ENCODE data around the gene SH3D19. TPM values are rescaled to one million over a fixed set of nuclear protein-coding genes. Genes with fewer than 3 reads are reported as not detected.

The SH3D19 gene
- total and polyA plus RNA-seq, 7 donors = 31.4 to 195 (median 105) TPM

GRCh38 chr4:151095142-151095541 is 230.3 kb downstream of the SH3D19 start:
- intact Hi-C loops (cut with DNase I) = loop anchor here (5.0 kb wide), 2 partner anchors 667 to 1682 kb away; partner anchors contain the start of genes ARFIP1, GATB and TIGD4
- DNase-seq = no peak
- H3K27ac ChIP-seq = no peak overlapping the region
- no peaks in the 10 kb centered on the region for H3K27me3 ChIP-seq
- 96 to 97% methylated on average over 3 of the region's 3 CpGs for WGBS, 2 donors
- H3K9me3 ChIP-seq = no peaks in the 10 kb centered on the region
- H3K4me1 ChIP-seq = peaks cover 0 to 10% (median 3%) of the 10 kb centered on the region in 4 donors
- no peak overlapping the region for H3K4me3 ChIP-seq
- no peaks in the 10 kb centered on the region for H3K36me3 ChIP-seq
- TF ChIP-seq POLR2AphosphoS5 (IDR thresholded peaks at IDR 0.05) = no peak
- no peak for TF ChIP-seq CTCF (IDR thresholded peaks at IDR 0.05)
- no peak for TF ChIP-seq POLR2A (IDR thresholded peaks at IDR 0.05)
- TF ChIP-seq EP300 (IDR thresholded peaks at IDR 0.05) = no peak

- Histone ChIP-seq H3K27me3 (no peaks in the 10 kb centered on the region), H3K36me3 (no peaks in the 10 kb centered on the region), H3K27ac (no peak overlapping the region), H3K4me3 (no peak overlapping the region), H3K9me3 (no peaks in the 10 kb centered on the region), H3K4me1 (peaks cover 0 to 8% (median 2%) of the 10 kb centered on the region in 4 donors)
- intact Hi-C loops (cut with DNase I) = no loop called here
- WGBS, 2 donors = 91 to 94% methylated on average over 2 of the region's 2 CpGs
- DNase-seq = no peak
- TF ChIP-seq POLR2A (IDR thresholded peaks at IDR 0.05) (no peak), CTCF (IDR thresholded peaks at IDR 0.05) (no peak), POLR2AphosphoS5 (IDR thresholded peaks at IDR 0.05) (no peak), EP300 (IDR thresholded peaks at IDR 0.05) (no peak)
Measured at GRCh38 chr4:151094290-151094751, 231.1 kb downstream of the SH3D19 start.

DNA sequence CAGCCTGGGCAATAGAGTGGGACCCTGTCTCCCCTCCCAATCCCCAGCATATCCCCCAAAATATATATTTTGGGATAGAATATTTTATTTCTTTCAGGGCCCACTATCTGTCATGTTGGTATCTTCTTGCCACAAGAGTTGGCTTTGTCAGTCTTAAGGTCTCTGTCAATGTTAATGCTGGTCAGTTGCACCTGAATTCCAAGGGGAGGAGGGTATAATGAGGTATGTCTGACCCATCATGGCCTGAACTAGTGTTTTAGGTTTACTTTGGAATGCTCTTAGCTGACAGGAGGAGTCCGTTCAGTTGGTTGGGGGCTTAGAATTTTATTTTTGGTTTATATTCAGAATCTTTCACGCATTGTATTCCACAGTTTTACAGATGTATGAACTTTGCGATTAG is 232.2 kb downstream of the SH3D19 start:
- intact Hi-C loops (cut with DNase I) = no loop called here
- Histone ChIP-seq H3K4me3 (no peak overlapping the region), H3K9me3 (no peaks in the 10 kb centered on the region), H3K36me3 (no peaks in the 10 kb centered on the region), H3K4me1 (no peaks in the 10 kb centered on the region), H3K27me3 (no peaks in the 10 kb centered on the region), H3K27ac (no peak overlapping the region)
- 66 to 76% methylated on average over 3 of the region's 3 CpGs for WGBS, 2 donors
- DNase-seq = no peak
- TF ChIP-seq CTCF (IDR thresholded peaks at IDR 0.05) (no peak), POLR2A (IDR thresholded peaks at IDR 0.05) (no peak), EP300 (IDR thresholded peaks at IDR 0.05) (no peak), POLR2AphosphoS5 (IDR thresholded peaks at IDR 0.05) (no peak)

- H3K4me3 ChIP-seq = no peak overlapping the region
- DNase-seq = no peak
- H3K36me3 ChIP-seq = no peaks in the 10 kb centered on the region
- intact Hi-C loops (cut with DNase I) = no loop called here
- H3K9me3 ChIP-seq = no peaks in the 10 kb centered on the region
- no peak overlapping the region for H3K27ac ChIP-seq
- H3K4me1 ChIP-seq = no peaks in the 10 kb centered on the region
- no peaks in the 10 kb centered on the region for H3K27me3 ChIP-seq
- TF ChIP-seq POLR2AphosphoS5 (IDR thresholded peaks at IDR 0.05) (no peak), EP300 (IDR thresholded peaks at IDR 0.05) (no peak), CTCF (IDR thresholded peaks at IDR 0.05) (no peak), POLR2A (IDR thresholded peaks at IDR 0.05) (no peak)
- 50 to 79% methylated on average over 3 of the region's 3 CpGs for WGBS, 2 donors
Measured at GRCh38 chr4:151092488-151092887, 232.9 kb downstream of the SH3D19 start.

DNA sequence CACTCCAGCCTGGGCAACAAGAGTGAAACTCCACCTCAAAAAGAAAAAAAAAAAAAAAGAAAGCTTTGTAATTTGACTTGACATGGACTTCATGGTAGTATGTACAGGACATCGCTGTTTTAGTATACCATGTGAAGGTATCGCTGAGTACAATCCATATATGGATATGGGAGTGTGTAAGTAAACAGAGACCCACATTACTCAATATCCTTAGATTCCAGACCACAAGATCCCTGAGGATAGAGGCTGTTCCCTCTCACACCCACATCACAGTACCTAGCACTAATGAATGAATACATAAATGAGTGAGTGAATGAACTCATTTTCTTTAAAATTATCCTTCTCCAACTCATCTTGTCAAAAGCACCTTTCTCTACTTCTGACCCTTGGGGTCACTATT is 234.4 kb downstream of the SH3D19 start:
- Histone ChIP-seq H3K36me3 (no peaks in the 10 kb centered on the region), H3K4me1 (no peaks in the 10 kb centered on the region), H3K27me3 (no peaks in the 10 kb centered on the region), H3K27ac (no peak overlapping the region), H3K4me3 (no peak overlapping the region), H3K9me3 (no peaks in the 10 kb centered on the region)
- TF ChIP-seq CTCF (IDR thresholded peaks at IDR 0.05) (no peak), POLR2A (IDR thresholded peaks at IDR 0.05) (no peak), EP300 (IDR thresholded peaks at IDR 0.05) (no peak), POLR2AphosphoS5 (IDR thresholded peaks at IDR 0.05) (no peak)
- intact Hi-C loops (cut with DNase I) = no loop called here
- DNase-seq = no peak
- 44 to 86% methylated on average over 2 of the region's 2 CpGs for WGBS, 2 donors
